ENCODE results near the gene PICK1.
A peak's percentile ranks its signal among the peaks of the same experiment; 100 is the strongest.
"Not testable (repeated sequence)": the region's sequence is repeated elsewhere in the genome, so short reads cannot be mapped to it uniquely, and the experiment has no call there.

PICK1 gene

DNA sequence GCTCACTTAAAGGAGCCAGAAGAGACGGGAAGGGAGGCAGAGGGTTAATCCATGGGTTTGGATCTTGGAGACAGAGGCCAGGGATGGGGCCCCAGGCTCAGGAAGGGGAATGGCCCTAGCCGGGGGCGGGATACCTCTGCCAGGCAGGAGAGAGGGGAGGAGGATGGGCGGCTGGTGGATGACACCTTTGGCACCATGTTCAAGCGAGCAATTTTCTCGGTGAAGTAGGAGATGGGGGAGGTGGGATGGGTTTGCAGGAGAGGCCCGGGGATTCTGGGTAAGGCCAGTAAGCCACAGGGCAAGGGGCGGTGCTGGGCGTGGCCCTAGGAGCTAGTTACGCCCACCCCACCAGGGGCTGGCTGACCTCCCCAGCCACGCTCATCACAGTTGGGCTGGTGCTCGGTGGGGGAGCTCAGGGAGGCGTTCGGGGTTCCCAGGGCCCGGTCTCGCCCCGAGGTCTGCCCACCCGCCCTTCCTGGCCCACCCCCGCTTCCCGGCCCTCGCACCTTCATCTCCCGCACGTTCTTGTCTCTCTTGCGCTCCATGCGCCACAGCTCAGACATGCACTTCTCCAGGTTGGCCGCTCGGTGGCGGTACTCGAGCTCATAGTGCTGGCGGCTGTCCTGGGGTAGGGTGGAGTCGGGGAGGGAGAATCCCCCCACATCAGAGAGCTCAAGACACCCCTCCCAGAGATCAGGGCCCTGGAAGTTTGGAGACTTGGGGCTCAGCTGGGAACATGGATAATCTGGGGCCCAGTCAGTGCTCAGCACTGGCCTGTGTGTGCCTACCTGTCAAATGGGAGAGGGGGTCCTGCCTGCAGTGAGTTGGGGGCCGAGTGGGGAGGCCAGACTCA is 40.6 kb downstream of the PICK1 start:
- DNase-seq = no peak

DNA sequence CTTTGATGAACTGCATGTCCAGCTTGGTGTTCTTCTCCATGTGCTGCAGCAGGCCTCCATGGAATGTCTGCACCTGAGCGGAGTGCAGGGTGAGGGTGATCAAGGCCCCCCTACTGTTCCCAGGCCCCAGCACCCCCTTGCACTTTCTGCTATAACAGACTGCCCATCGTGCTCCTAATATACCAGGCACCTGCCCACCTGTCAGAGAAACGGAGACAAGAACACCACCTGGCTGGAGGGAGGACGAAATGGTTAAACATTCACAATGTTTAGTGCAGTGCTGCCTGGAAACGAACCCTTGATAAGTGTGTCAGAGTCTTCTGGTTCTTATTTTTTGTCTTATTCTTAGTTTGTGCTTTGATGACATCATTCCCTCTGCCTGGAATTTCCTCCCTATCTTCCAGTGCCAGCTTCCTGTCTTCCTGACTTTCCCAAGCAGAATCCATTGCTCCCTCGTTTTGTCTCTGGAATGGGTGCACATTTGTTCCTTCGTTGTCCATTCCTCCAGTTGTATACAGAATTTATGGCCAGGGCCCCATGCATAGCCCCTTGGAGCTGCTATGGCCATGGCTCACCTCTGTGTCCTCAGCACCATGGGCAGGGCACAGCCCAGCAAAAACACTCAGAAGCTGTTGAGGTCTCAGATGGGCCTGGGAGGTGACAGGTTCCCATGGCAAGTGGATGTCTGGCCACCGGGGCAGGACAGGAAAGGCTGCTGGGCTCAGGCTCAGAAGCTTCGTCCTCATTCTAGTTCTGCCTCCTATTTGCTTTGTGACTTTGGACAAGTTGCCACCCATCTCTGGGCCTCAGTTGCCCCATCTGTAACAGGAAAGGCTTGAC is 41.4 kb downstream of the PICK1 start:
- no peak for DNase-seq

DNA sequence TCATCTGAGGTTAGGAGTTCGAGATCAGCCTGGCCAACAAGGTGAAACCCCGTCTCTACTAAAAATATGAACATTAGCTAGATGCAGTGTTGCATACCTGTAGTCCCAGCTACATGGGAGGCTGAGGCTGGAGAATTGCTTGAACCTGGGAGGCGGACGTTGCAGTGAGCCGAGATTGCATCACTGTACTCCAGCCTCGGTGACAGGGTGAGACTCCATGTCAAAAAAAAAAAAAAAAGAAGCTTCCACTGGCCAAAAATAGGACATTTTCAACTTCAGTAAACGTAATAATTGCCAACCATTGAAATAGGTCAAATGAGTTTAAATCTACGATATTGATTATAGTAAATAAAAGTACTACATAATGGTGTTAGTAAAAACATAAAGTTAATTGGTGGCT is 46.4 kb downstream of the PICK1 start:
- no peak for DNase-seq

DNA sequence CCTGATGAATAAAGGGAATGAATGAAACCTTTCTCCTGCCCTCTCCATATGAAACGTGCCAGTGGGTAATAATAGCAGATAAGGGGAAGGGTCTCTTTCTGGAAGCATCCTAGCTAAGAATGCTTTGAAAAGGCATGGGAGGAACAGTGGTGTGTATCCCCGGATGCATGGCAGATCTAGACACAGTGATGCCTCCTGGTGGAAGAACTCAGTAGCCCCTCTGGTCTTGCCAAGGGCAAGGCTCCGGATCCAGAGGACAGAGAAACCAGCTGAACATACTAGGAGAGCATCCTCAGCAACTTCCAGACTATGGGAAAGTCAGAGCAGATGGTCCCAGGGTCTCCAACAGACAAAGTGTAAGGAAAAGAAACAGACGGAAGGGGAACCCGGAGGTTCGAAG is 46.9 kb downstream of the PICK1 start:
- no peak for DNase-seq

DNA sequence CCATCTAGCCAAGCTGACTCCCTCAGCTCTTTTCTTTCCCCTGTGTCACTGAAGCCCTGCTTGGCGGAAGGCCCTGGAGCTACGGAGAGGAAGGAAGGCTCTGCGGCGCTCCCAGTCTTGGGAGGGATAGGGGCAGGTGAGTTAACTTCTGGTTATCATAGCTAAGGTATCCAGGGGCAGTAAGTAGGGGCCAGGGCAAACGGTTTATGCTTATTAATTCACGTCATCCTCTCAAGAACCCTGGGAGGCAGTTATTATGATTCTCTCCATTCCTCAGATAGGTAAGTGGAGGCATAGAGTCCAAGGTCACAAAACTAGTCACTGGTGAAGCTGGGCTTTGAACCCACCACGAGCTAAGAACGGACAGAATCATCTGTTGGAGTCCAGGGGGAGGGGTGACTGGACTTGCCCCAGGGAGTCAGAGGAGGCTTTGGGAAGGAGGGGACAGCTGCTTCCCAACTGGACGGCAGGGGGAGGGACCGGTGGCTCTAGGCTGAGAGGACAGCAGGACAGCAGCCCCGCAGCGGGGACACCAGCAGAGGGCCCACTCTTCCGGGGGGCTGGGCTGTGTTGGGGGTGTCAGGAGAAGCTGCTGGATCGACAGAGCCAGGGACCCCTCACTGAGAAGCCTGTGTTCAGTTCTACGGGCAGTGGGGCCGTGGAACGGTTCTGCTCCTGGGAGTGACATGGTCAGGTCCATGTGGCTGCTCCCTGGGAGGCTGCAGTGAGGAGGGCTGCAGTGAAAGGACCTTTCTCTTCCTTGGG is 49.8 kb downstream of the PICK1 start:
- DNase-seq = no peak

DNA sequence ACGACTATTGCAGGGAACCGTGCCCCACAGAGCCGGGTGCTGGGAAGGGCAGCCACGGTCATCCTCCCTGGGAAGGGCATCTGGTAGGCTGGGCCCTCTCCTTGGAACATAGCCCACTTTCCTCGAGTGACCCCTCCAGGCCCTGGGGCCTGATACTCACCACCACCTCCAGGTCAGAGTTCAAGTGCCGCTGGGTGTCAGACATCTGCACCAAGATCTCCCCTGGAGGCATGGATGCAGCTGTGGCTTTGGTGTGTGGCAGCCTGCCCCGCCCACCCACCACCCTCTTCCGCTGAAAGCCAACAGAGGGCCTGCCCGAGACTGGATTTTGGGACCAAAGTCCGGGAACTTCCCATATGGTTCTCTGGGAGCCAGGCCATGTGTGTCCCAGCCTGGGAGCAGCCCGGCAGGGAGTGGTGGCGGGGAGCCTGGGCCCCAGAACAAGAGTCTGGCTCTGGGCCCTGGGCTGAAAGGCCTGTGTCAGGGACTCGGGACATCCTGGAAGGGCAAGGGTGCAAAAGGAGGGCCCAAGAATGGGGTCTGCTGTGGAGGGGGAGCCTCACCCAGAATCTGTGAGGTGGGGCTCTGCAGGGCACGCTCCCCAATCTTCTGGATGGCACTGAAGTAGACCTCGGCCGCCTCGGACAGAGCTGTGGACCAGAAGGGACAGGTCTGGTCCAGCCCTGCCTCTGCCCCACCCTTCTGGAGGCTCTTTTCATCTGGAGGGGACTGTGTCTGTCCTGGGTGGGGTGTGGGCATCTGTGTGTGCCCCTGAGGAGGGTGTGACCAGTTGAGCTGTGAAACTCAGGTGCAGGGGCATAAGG is 50.7 kb downstream of the PICK1 start:
- no peak for DNase-seq

DNA sequence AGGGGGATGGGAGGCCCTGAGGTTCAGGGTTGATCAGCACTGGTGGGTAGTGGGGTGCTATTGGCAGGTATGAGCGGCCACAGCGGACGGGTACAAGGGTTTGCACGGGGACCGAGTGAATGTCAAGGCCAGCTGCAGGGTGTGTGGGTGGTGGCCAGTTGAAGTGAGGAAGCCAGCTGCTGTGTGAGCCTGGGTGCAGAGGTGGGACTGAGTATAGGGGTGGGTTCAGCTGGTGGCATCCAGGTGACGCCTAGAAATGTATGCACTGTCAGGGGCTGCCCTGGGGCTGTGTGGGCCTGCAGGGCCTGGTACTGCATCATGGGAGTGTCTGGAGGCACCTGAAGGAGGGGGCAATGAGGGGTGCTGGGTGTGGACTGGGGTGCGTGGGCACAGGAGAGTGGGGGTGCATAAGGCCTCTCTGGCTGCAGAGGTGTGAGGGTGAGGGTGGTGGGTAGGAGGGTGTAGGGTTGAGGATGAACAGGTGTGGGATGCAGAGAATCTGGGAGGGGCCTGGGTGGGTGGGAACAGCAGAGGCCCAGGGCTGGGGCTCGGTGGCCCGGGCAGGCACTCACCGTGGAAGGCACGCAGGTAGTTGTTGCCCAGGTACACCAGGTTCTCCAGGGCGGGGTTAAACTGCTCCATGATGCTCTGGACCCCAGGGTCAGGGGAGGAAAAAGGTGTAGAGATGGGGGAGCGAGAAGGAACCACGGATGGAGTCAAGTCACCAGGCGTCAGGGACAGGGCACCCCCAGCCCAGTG is 51.5 kb downstream of the PICK1 start:
- DNase-seq = no peak

DNA sequence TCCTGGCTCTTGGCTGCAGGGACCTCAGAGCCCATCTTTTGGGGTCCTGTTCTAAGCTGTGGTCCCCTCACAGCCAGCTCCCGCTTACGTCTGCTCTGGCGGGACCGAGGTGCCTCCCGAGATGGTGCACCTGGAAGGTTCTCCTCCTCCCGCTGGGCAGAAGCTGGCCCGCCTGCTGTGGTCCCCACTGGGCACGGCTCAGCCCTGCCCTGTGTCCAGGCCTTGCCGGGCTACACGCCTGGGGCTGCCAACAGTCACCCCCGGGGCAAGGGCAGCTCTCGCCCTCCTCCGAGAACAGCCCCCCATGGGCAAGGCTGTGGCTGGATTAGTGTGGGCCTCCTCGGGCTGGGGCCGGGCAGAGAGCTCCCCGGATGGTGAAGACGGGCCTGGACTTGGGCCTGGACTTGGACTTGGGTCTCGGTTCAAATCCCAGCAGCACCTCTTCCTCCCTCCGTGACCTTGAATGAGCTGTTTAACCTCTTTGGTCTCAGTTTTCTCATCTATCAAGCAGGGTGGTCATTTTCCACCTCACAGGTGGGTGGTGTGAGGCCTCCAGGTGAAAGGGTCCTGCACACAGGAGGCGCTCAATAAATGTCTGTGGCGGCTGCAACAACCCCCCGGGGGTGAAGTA is 52.3 kb downstream of the PICK1 start:
- no peak for DNase-seq

DNA sequence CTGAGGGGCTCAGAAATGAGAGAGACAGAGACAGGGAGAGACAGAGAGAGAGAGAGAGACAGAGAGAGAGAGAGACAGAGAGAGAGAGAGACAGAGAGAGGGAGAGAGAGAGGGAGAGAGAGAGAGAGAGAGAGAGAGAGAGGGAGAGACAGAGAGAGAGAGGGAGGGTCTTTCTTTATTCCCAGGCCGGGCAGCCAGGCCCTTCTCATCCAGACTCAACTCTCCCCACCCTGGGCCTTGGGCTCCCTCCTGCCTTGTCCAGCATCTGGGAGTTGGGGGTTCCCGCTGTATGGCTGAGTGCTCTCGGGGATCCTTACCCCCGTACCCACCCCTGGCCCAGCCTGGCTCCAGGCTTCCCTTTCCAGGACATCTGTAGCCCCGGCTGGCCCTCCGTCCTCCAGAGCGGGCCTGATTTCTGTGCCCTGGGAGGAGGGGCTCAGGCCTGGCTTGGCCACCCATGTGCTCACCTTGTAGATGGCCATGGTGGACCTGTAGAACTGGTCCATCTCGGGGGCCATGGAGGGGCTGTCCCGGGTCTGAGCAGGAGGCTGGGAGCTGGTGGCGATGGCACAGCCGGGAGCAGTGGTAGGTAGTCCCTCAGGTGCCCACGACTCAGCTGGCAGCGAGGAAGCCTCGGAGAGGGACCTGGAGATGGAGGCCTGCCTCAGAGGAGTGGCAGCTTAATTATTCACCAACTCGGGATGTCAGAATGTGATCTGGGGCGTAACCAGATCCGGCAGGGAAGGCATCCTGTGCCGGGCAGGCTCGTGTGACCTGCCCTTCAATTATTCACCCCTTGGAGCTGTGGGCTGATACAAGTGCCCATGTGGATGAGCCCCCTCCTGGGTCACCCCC is 53.0 kb downstream of the PICK1 start, which contains the start of gene BAIAP2L2:
BAIAP2L2 (minus strand) TSS at position 677 of the 855 bp plus-strand sequence; CDS start at position 518, 159 bp downstream.
- no peak for DNase-seq

DNA sequence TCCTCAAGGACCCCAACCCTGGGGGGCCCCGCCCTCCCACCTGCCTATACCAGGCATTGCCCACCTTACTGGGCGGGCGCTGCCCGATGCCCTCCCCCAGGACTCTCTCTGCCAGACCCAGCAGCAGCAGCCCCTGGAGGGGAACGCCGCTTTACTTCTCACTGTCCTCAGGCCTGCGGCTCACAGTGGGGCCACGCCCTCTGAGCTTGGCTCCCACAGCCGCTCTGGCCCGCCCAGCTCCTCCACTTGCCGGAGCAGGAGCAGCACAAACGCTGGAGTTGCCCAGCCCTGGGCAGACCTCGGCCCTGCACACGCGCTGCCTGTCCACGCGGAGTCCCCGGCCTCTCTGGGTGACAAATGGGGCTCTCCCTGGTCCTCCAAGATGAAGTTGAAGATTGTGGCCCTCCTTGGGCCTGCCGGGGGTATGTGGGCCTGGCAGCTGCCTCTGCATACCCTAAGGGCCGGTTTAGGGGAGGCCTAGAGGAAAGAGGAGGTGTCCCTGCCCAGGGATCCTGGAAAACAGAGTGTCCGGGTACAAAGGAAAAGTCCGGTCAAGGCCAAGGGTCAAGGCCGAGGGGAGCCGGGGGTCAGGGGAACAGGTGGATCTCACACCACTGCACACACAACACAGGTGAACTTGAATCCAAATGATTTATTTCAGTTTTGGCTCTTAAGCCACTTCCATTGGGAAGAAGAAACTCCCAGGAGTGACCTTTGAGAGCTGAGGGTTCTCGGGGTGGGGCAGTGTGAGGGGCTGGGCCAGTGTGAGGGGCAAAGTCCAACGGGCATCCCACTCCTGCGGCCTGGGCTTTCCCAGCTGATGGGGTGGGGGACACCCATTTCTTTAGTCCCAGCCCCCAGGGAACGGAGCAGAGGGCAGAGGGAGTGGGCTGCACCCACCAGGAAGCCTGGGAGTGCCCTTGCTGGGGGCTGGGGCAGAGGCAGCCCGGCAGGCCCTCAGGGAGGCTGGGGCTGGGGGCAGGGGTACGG is 54.0 kb downstream of the PICK1 start:
- DNase-seq = no peak

DNA sequence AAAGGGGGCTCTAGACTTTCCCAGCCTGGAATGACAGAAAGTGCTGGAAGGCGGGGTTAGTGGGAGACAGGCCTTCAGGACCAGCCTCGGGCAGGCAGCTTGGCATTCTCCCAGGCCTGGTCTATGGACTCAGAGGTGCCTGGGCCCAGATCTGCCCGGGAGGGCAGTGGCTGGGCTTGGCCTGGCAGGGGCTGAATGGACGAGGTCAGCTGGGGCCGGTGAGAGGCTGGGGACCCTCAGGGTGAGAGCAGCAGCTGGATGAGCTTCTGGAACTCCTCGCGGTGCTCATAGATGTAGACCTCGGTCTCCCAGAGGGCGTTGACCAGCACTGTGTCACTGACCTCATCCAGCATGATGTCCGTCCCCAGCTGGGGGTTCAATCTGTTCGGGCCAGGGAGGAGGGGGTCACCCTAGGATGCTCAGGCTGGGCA is 54.7 kb downstream of the PICK1 start:
- DNase-seq = no peak

DNA sequence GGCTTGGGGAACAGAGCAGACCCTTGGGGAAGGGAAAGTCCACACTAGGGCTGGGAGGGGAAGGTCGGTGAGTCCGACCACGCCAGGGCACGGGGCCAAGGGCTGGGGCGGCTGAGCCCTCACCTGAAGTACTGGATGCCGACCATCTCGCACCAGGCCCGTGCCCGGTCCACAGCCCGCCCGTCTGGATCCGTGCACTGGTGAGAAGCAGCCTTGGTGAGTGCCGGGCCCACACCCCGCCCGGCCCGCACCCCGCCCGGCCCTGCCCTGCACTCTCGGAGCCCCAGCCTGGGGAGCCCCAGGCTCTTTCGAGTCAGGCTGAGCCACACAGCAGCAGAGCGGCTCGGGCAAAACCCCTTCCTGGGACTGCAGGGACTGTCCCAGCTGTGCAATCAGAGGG is 55.2 kb downstream of the PICK1 start:
- no peak for DNase-seq

DNA sequence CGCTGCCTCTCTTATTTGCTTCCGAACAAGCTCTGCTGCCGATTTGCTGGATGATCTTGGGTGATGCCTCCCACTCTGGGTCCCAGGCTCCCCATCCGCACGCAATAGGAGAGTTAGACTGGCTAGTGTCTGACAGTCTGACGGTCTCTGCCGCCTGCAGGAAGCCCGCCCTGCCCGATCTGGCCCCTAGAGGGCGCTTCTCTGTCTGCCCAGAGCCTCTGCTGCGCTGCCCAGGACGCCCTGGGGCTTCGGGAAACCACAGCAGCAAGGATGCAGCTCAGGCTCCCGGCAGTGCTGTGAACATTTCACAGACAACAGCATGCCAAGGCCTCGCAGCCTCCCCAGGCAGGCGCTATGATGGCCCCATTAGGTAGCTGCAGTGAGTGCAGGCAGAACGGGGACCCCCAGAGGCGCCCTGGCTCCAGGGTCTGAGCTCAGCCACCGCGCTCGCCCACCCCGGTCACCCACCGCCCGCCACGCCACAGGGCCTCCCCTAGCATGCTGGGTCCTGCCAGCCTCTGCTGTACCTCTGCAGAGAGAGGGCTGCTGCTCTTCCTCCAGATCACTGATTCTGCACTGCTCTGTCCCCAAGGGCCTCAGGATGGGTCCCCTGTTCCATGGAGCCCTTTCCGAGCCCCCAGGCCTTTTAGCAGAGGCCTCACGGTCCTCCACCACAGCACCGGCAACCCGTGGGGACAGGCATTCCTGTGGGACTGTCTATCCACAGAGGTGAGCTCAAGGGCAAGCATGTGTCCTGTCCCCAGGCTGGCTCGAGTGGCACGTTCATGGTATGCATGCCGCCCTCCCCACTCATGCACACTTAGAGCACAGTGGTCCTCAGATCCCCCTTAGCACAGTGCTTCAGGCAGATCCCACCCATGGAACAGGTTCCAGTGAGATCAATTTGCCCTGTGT is 57.5 kb downstream of the PICK1 start:
- DNase-seq = peak; percentile 78

DNA sequence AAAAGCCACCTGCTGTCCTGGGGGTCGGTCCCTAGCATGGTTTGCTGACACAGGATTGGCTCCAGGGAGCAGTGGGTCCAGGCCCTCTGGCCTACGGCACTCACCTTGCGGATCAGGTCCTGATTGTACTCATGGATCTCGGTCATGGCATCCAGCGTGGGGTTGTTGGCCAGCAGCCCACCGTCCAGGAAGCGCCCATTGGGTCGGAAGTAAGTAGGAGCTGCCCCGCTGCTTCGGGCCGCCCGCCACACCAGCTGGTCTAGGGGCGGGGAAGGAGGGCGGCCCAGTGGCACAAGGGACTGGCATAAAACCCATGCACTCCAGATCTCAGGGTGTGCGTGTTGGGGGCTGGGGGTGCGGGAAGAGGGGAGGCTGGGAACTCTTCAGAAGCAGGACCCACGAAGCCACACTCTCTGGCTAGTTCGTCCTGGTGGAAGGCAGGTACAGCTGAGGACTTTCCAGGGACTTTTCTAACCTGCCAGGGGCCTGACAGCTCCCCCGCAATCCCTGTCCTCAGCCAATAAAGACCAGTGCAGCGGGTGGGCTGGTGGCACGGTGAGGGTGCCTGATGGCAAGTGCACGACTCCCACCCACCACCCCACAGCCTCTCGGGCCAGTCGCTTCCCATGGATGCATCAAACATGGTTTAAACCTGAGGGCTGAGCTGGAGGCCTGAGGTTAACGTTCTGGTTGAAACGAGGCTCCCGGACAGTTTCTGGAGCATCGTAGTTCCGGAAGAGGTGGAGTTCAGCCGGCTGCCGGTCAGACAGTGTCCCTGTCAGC is 58.4 kb downstream of the PICK1 start:
- no peak for DNase-seq

DNA sequence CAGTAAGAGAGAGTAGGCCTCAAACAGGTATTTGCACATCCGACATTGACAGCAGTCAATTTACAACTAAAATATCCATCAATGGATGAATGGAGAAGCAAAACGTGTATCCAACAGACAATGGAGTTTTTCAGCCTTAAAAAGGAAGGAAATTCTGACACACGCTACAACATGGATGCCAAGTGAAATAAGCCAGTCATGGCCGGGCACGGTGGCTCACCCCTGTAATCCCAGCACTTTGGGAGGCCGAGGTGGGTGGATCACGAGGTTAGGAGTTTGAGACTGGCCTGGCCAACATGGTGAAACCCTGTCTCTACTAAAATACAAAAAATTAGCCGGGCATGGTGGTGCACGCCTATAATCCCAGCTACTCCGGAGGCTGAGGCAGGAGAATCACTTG is 60.4 kb downstream of the PICK1 start:
- DNase-seq = not testable (repeated sequence)

DNA sequence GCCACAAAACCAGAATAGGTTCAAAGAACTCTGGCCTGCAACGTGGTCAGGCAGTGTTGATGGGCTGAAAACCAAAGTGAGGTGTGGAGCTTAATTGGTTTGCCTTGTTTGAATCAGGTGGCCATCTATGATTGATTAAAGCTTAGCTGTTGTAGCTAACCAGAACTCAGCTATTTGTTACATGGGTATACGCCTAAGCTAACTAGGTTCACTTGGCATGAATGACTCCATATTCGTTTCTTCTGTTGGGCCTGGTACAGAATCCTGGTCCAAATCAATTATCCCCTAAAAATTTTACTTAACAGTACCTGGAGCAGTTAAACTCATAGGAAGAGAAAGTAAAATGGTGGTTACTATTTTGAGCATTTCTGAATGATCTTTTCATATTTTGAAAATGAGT is 61.0 kb downstream of the PICK1 start:
- no peak for DNase-seq

DNA sequence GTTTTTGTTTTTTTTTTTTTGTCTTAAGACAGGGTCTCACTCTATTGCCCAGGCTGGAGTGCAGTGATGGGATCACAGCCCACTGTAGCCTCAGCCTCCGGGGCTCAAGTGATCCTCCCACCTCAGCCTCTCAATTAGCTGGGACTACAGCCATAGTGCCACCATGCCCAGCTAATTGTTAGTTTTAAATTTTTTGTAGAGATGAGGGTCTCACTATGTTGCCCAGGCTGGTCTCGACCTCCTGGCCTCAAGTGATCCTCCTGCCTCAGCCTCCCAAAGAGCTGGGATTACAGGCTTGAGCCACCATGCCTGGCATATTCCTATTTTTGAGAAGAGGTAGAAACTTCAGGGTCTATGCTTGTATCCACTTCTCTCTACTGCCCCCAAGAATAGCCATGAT is 61.5 kb downstream of the PICK1 start:
- DNase-seq = not testable (repeated sequence)
